ENCODE results near the gene RAB4A. TPM values are rescaled to one million over a fixed set of nuclear protein-coding genes. Genes with fewer than 3 reads are reported as not detected.

Gene RAB4A
- total and polyA plus RNA-seq, 9 of the 15 experiments (the other 6 are each of a cell fraction or from before 2014, with no cell fraction given) = 8.3 to 61.0 (median 26.7) TPM

- H3K9me1 ChIP-seq (ENCODE audit: control insufficient read depth, insufficient read depth, low read length) = peaks cover 5% of the 10 kb centered on the region
- no peak overlapping the region for H3K4me3 ChIP-seq
- ChIA-PET CTCF (ENCODE audit: low intra/inter-chr PET ratio) (no interaction called here), POLR2A (interaction anchor here (0.6 kb wide), 1 partner anchor 84 kb away, joined by 3 read pairs; no protein-coding TSS in a partner anchor)
- no peaks in the 10 kb centered on the region for H3K27me3 ChIP-seq (ENCODE audit: control insufficient read depth in 2 of 2, insufficient read depth in 2 of 2, low read length in 2 of 2)
- H3K9me3 ChIP-seq (replicated peaks; ENCODE audit: control insufficient read depth, insufficient read depth, low read depth, low read length) = no peaks in the 10 kb centered on the region
- no TSS peak for BruUV-seq (replicated peaks)
- TF ChIP-seq SNAPC5 (CRISPR knock-in tag; IDR thresholded peaks at IDR 0.05) (no peak), RAD21 (CRISPR knock-in tag; conservative IDR thresholded peaks at IDR 0.05 in 1 of 2, IDR thresholded peaks at IDR 0.05 in 1 of 2) (no peak), ZFPM2 (CRISPR knock-in tag; IDR thresholded peaks at IDR 0.05) (no peak), MEF2A (IDR thresholded peaks at IDR 0.05; ENCODE audit: control insufficient read depth, low read depth, low read length) (no peak), JUN (IDR thresholded peaks at IDR 0.05; ENCODE audit: borderline replicate concordance, low read depth, low read length) (no peak), JUN (CRISPR knock-in tag; IDR thresholded peaks at IDR 0.05; ENCODE audit: borderline replicate concordance) (no peak), PBX2 (CRISPR knock-in tag; IDR thresholded peaks at IDR 0.05; ENCODE audit: low read depth) (no peak), PBX2 (tag; conservative IDR thresholded peaks at IDR 0.05; ENCODE audit: low read depth) (no peak), MXD1 (CRISPR knock-in tag; IDR thresholded peaks at IDR 0.05; ENCODE audit: borderline replicate concordance, poor library complexity, severe bottlenecking) (no peak), ZKSCAN3 (CRISPR knock-in tag; IDR thresholded peaks at IDR 0.05) (no peak), TBP (optimal IDR thresholded peaks at IDR 0.05; ENCODE audit: low read depth, low read length) (no peak), DMBX1 (CRISPR knock-in tag; IDR thresholded peaks at IDR 0.05; ENCODE audit: borderline replicate concordance) (no peak), NFE2 (IDR thresholded peaks at IDR 0.05; ENCODE audit: low read depth) (no peak), SIX5 (IDR thresholded peaks at IDR 0.05; ENCODE audit: borderline replicate concordance in 1 of 2, insufficient read depth in 1 of 2, low read depth in 1 of 2, low read length in 2 of 2) (no peak), ETS1 (conservative IDR thresholded peaks at IDR 0.05; ENCODE audit: control insufficient read depth, low read depth, low read length) (no peak), ZNF23 (CRISPR knock-in tag; IDR thresholded peaks at IDR 0.05) (no peak), ZNF436 (CRISPR knock-in tag; IDR thresholded peaks at IDR 0.05) (no peak), RUNX1 (IDR thresholded peaks at IDR 0.05; ENCODE audit: low read depth) (no peak), ZNF146 (CRISPR knock-in tag; IDR thresholded peaks at IDR 0.05; ENCODE audit: unreplicated experiment) (no peak), EP400 (IDR thresholded peaks at IDR 0.05) (no peak), HDGF (IDR thresholded peaks at IDR 0.05) (no peak)
- peaks cover 35% of the 10 kb centered on the region for H3K36me3 ChIP-seq (ENCODE audit: control insufficient read depth, insufficient read depth, low read length)
- FAIRE-seq (no peak), ATAC-seq (no peak), DNase-seq (ENCODE audit: extremely low read depth in 1 of 4, low spot score in 3 of 4) (no peak)
- no peaks in the 10 kb centered on the region for H3K79me2 ChIP-seq (ENCODE audit: control insufficient read depth, insufficient read depth, low read length)
- WGBS (ENCODE audit: insufficient coverage, low coverage, missing lambda C conversion rate) = 82% methylated on average over 4 of the region's 4 CpGs
- intact Hi-C loops (cut with micrococcal nuclease) = no loop called here
- no peak overlapping the region for H3K27ac ChIP-seq (ENCODE audit: extremely low read depth, low read depth, low read length)
- H3K4me1 ChIP-seq (replicated peaks in 1 of 2; ENCODE audit: control insufficient read depth in 2 of 2, insufficient read depth in 2 of 2, low read length in 2 of 2) = no peaks in the 10 kb centered on the region
- in situ Hi-C loops (cut with MboI) = no loop called here
- H4K20me1 ChIP-seq (replicated peaks; ENCODE audit: control insufficient read depth, insufficient read depth, low read length) = no peaks in the 10 kb centered on the region
- H3K9ac ChIP-seq (ENCODE audit: insufficient read depth in 1 of 2, low read depth in 2 of 2, low read length in 2 of 2) = no peak overlapping the region
- H2AFZ ChIP-seq (ENCODE audit: low read depth, low read length) = no peak overlapping the region
- no peak overlapping the region for H3K4me2 ChIP-seq (ENCODE audit: insufficient read depth, low read length)
Observed at GRCh38 chr1:229318056-229318455, 47.1 kb downstream of the RAB4A start.
